ENCODE results near the gene RNF113B.

Gene RNF113B

GRCh38 chr13:98206946-98207345 lies 29.9 kb upstream of the RNF113B start:
- no peaks in the 10 kb centered on the region for H3K36me3 ChIP-seq (ENCODE audit: control insufficient read depth, insufficient read depth, low read length)
- H3K27me3 ChIP-seq (ENCODE audit: control insufficient read depth, insufficient read depth, low read length): no peaks in the 10 kb centered on the region
- DNase-seq (ENCODE audit: low read depth, low spot score): no peak
- H3K27ac ChIP-seq (ENCODE audit: low read length): no peak overlapping the region
- H3K4me3 ChIP-seq (ENCODE audit: low read length): no peak overlapping the region
- H3K9me3 ChIP-seq (ENCODE audit: control insufficient read depth, insufficient read depth, low read length): no peaks in the 10 kb centered on the region
- WGBS (ENCODE audit: insufficient coverage, insufficient read length): no CpG with 5 or more reads among the region's 4 CpGs
- 0 out of 2 replicates have a peak, but pooled peaks cover 3% of the 10 kb centered on the region for H3K4me1 ChIP-seq (ENCODE audit: control insufficient read depth, insufficient read depth, low read length)

DNA sequence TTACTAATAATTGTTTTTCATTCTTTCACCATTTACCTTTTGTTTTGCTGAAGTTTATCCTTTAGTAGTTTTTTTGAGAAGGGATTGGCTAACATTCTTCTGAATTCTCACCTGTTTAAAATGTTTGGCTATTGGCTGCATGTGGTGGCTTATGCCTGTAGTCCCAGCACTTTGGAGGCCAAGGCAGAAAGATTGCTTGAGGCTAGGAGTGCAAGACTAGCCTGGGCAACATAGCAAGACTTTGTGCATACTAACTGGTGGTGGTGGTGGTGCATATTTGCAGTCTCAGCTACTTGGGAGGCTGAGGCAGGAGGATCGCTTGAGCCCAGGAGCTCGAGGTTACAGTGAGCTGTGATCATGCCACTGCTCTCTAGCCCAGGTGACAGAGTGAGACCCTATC lies 27.5 kb upstream of the RNF113B start:
- no peak overlapping the region for H3K27ac ChIP-seq (ENCODE audit: low read length)
- no peaks in the 10 kb centered on the region for H3K27me3 ChIP-seq (ENCODE audit: control insufficient read depth, insufficient read depth, low read length)
- peaks cover 4% of the 10 kb centered on the region; the same call in 1 of the 2 replicates for H3K4me1 ChIP-seq (ENCODE audit: control insufficient read depth, insufficient read depth, low read length)
- H3K36me3 ChIP-seq (ENCODE audit: control insufficient read depth, insufficient read depth, low read length): no peaks in the 10 kb centered on the region
- no CpG with 5 or more reads among the region's 2 CpGs for WGBS (ENCODE audit: insufficient coverage, insufficient read length)
- no peak overlapping the region for H3K4me3 ChIP-seq (ENCODE audit: low read length)
- no peak for DNase-seq (ENCODE audit: low read depth, low spot score)
- H3K9me3 ChIP-seq (ENCODE audit: control insufficient read depth, insufficient read depth, low read length): no peaks in the 10 kb centered on the region

- DNase-seq (ENCODE audit: low read depth, low spot score): no peak
- H3K4me1 ChIP-seq (ENCODE audit: control insufficient read depth, insufficient read depth, low read length): peaks cover 6% of the 10 kb centered on the region; the same call in 1 of the 2 replicates
- WGBS (ENCODE audit: insufficient coverage, insufficient read length): no CpG with 5 or more reads among the region's 8 CpGs
- H3K27me3 ChIP-seq (ENCODE audit: control insufficient read depth, insufficient read depth, low read length): no peaks in the 10 kb centered on the region
- H3K27ac ChIP-seq (ENCODE audit: low read length): no peak overlapping the region
- no peaks in the 10 kb centered on the region for H3K36me3 ChIP-seq (ENCODE audit: control insufficient read depth, insufficient read depth, low read length)
- no peak overlapping the region for H3K4me3 ChIP-seq (ENCODE audit: low read length)
- no peaks in the 10 kb centered on the region for H3K9me3 ChIP-seq (ENCODE audit: control insufficient read depth, insufficient read depth, low read length)
Observed at GRCh38 chr13:98203646-98204326, 26.7 kb upstream of the RNF113B start.

DNA sequence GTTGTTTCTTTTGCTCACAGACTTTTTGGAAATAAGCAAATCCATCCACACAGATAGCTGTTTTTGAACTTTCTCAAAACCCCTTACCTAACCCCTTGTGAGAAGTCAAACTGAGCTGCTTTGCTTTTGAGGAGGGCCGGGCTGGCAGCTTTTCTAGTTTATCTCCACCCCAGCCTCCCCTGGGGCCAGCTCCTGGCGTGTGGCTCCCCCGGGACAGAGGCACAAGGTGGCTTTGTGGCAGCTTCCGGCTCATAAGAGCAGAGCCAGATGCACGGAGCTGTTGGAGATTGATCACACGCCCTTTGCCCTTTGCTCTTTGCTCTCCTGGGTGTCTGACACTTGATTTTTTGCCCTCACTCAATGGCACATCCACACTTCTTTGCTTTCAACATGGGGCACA lies 24.9 kb upstream of the RNF113B start:
- no peak overlapping the region for H3K27ac ChIP-seq (ENCODE audit: low read length)
- no peak for DNase-seq (ENCODE audit: low read depth, low spot score)
- no peak overlapping the region for H3K4me3 ChIP-seq (ENCODE audit: low read length)
- H3K27me3 ChIP-seq (ENCODE audit: control insufficient read depth, insufficient read depth, low read length): no peaks in the 10 kb centered on the region
- H3K4me1 ChIP-seq (ENCODE audit: control insufficient read depth, insufficient read depth, low read length): peaks cover 4% of the 10 kb centered on the region; the same call in 1 of the 2 replicates
- no peaks in the 10 kb centered on the region for H3K9me3 ChIP-seq (ENCODE audit: control insufficient read depth, insufficient read depth, low read length)
- WGBS (ENCODE audit: insufficient coverage, insufficient read length): no CpG with 5 or more reads among the region's 6 CpGs
- no peaks in the 10 kb centered on the region for H3K36me3 ChIP-seq (ENCODE audit: control insufficient read depth, insufficient read depth, low read length)

GRCh38 chr13:98201189-98201588 lies 24.1 kb upstream of the RNF113B start:
- H3K27ac ChIP-seq (ENCODE audit: low read length): no peak overlapping the region
- H3K36me3 ChIP-seq (ENCODE audit: control insufficient read depth, insufficient read depth, low read length): no peaks in the 10 kb centered on the region
- H3K9me3 ChIP-seq (ENCODE audit: control insufficient read depth, insufficient read depth, low read length): no peaks in the 10 kb centered on the region
- H3K4me1 ChIP-seq (ENCODE audit: control insufficient read depth, insufficient read depth, low read length): peaks cover 4% of the 10 kb centered on the region; the same call in 1 of the 2 replicates
- DNase-seq (ENCODE audit: low read depth, low spot score): no peak
- no CpG with 5 or more reads among the region's 8 CpGs for WGBS (ENCODE audit: insufficient coverage, insufficient read length)
- H3K27me3 ChIP-seq (ENCODE audit: control insufficient read depth, insufficient read depth, low read length): no peaks in the 10 kb centered on the region
- H3K4me3 ChIP-seq (ENCODE audit: low read length): no peak overlapping the region

DNA sequence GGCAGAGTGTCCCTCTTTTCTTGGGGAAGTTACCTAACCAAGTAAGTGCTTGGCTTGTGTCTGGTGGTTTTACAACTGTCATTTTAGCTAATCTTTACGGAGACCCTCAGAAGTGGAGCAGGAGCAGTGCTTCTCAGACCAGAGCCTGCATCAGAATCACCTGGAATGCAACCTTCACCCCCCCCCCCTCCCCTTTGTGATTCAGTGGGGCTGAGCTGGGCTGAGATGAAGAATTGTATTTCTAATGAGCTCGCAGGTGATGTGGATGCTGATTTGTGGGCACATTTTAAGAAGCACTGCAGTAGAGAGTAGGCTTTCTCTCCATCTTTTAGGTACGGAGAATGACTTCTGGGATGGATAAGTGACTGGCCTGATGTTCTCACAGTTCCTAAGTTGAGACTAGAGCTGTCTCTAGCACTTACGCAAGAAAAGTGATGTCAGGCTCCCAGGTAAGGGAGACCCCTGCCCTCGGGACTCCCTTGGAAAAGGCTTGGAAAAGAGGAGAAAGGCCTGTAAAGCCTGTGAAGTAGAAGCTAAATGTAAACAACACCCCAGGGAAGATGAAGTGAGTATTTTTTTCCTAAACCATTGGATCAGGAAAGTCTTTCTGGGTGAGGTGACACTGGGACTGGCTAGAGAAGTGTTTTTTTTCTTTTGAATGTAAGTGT lies 23.3 kb upstream of the RNF113B start:
- no CpG with 5 or more reads among the region's 5 CpGs for WGBS (ENCODE audit: insufficient coverage, insufficient read length)
- peak; percentile 33 for DNase-seq (ENCODE audit: low read depth, low spot score)
- H3K9me3 ChIP-seq (ENCODE audit: control insufficient read depth, insufficient read depth, low read length): no peaks in the 10 kb centered on the region
- H3K4me3 ChIP-seq (ENCODE audit: low read length): no peak overlapping the region; the same call in 1 of the 2 replicates
- H3K4me1 ChIP-seq (ENCODE audit: control insufficient read depth, insufficient read depth, low read length): peaks cover 4% of the 10 kb centered on the region; the same call in 1 of the 2 replicates
- no peaks in the 10 kb centered on the region for H3K36me3 ChIP-seq (ENCODE audit: control insufficient read depth, insufficient read depth, low read length)
- no peaks in the 10 kb centered on the region for H3K27me3 ChIP-seq (ENCODE audit: control insufficient read depth, insufficient read depth, low read length)
- no peak overlapping the region for H3K27ac ChIP-seq (ENCODE audit: low read length)

DNA sequence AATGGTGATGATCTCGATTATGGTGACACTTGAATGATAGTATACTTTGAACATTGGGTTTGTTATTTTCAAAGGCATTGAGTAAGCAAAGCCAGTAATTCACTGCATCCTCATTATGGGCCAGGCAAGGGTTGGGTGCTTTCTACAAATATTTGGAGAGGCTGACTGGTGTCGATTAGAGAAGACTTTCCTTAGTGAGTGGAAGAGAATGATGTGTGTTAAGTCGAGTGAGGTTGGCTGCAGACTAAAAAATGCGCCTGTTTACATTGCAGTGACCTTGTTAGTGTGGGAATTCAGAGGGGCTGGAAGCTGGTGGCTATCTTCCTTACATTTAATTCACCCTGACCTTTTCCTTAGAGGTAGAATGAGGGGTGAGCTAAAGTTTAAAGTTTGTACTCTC lies 22.4 kb upstream of the RNF113B start:
- Histone ChIP-seq H3K4me3 (ENCODE audit: low read length) (no peak overlapping the region), H3K27me3 (ENCODE audit: control insufficient read depth, insufficient read depth, low read length) (no peaks in the 10 kb centered on the region), H3K9me3 (ENCODE audit: control insufficient read depth, insufficient read depth, low read length) (no peaks in the 10 kb centered on the region), H3K4me1 (ENCODE audit: control insufficient read depth, insufficient read depth, low read length) (peaks cover 4% of the 10 kb centered on the region; the same call in 1 of the 2 replicates), H3K36me3 (ENCODE audit: control insufficient read depth, insufficient read depth, low read length) (no peaks in the 10 kb centered on the region), H3K27ac (ENCODE audit: low read length) (no peak overlapping the region)
- DNase-seq (ENCODE audit: low read depth, low spot score): no peak
- no CpG with 5 or more reads among the region's 4 CpGs for WGBS (ENCODE audit: insufficient coverage, insufficient read length)

DNA sequence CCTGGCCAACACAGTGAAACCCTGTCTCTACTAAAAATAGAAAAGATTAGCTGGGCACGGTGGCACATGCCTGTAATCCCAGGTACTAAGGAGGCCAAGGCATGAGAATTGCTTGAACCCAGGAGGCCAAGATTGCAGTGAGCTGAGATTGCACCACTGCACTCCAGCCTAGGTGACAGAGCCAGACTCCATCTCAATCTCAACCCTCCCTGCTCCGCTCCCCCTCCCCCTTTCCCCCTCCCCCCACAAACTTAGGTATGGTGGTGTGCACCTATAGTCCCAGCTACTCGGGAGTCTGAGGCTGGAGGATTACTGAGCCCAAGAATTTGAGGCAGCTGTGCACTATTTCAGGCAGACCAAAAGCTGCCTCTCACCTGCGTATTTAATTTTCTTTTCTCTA lies 21.6 kb upstream of the RNF113B start:
- Histone ChIP-seq H3K36me3 (ENCODE audit: control insufficient read depth, insufficient read depth, low read length) (no peaks in the 10 kb centered on the region), H3K27me3 (ENCODE audit: control insufficient read depth, insufficient read depth, low read length) (no peaks in the 10 kb centered on the region), H3K9me3 (ENCODE audit: control insufficient read depth, insufficient read depth, low read length) (no peaks in the 10 kb centered on the region), H3K4me3 (ENCODE audit: low read length) (no peak overlapping the region), H3K27ac (ENCODE audit: low read length) (peak overlapping the region; percentile 57), H3K4me1 (ENCODE audit: control insufficient read depth, insufficient read depth, low read length) (peaks cover 4% of the 10 kb centered on the region; the same call in 1 of the 2 replicates)
- WGBS (ENCODE audit: insufficient coverage, insufficient read length): no CpG with 5 or more reads among the region's 4 CpGs
- no peak for DNase-seq (ENCODE audit: low read depth, low spot score)

- no CpG with 5 or more reads among the region's 10 CpGs for WGBS (ENCODE audit: insufficient coverage, insufficient read length)
- Histone ChIP-seq H3K4me3 (ENCODE audit: low read length) (no peak overlapping the region), H3K27ac (ENCODE audit: low read length) (no peak overlapping the region), H3K4me1 (ENCODE audit: control insufficient read depth, insufficient read depth, low read length) (0 out of 2 replicates have a peak, but pooled peaks cover 1% of the 10 kb centered on the region), H3K9me3 (ENCODE audit: control insufficient read depth, insufficient read depth, low read length) (no peaks in the 10 kb centered on the region), H3K36me3 (ENCODE audit: control insufficient read depth, insufficient read depth, low read length) (no peaks in the 10 kb centered on the region), H3K27me3 (ENCODE audit: control insufficient read depth, insufficient read depth, low read length) (no peaks in the 10 kb centered on the region)
- DNase-seq (ENCODE audit: low read depth, low spot score): no peak
Observed at GRCh38 chr13:98195054-98195791, 18.2 kb upstream of the RNF113B start.

DNA sequence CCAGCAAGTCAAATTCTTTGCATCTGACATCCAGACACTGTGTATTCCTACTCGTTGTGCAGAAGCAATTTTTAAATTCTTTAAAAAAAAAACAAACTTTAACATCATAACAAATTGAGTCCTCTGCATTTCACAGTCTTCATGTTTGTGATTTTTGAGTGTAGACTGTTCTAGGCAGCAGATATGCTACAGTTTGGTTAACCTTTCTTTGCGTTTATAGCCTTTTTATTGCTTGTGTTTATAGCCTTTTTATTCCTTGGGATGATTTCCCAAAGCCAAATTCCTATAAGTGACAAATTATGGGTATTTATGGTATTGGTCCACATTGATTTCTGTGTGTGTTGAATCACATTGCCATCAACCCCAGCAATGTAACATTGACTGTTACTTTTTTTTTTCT lies 14.9 kb upstream of the RNF113B start:
- no peaks in the 10 kb centered on the region for H3K4me1 ChIP-seq (ENCODE audit: control insufficient read depth, insufficient read depth, low read length)
- DNase-seq (ENCODE audit: low read depth, low spot score): no peak
- WGBS (ENCODE audit: insufficient coverage, insufficient read length): no CpG with 5 or more reads among the region's 2 CpGs
- H3K27me3 ChIP-seq (ENCODE audit: control insufficient read depth, insufficient read depth, low read length): no peaks in the 10 kb centered on the region
- H3K9me3 ChIP-seq (ENCODE audit: control insufficient read depth, insufficient read depth, low read length): no peaks in the 10 kb centered on the region
- H3K27ac ChIP-seq (ENCODE audit: low read length): no peak overlapping the region
- H3K36me3 ChIP-seq (ENCODE audit: control insufficient read depth, insufficient read depth, low read length): no peaks in the 10 kb centered on the region
- no peak overlapping the region for H3K4me3 ChIP-seq (ENCODE audit: low read length)
